OCI-LY7 (cell line): ENCODE measurements around the gene SF3B5. TPM values are rescaled to one million over a fixed set of nuclear protein-coding genes. Genes with fewer than 3 reads are reported as not detected.
"Not testable (repeated sequence)": the region's sequence is repeated elsewhere in the genome, so short reads cannot be mapped to it uniquely, and the experiment has no call there.

ENCODE experiments used
- BruUV-seq: library from RNA; stranded (reverse); fragments of 400-500 nt; replicated peaks from 2 replicates; lab custom pipeline; 2021; lab: Mats Ljungman, UMichigan
- CTCF ChIA-PET: fragments of 300-600 bp; sonication (Branson Sonifier 250); formaldehyde crosslinking; loops from one replicate; lab custom pipeline; 2022; ENCODE audit warnings: antibody characterized with exemption; ENCODE audit not compliant: unreplicated experiment; lab: Charles Lee
- POLR2A ChIA-PET: fragments of 300-600 bp; sonication (Branson Sonifier 250); formaldehyde crosslinking; loops from one replicate; lab custom pipeline; 2022; ENCODE audit warnings: antibody characterized with exemption; lab: Charles Lee
- DNase-seq: peaks from one replicate; pipeline ENCODE4 v3.0.0-alpha.2; 2015; ENCODE audit warnings: low spot score
- H2AFZ ChIP-seq: fragments of 200-600 bp; sonication (generic), shearing (Covaris generic); 2 replicates; pipeline ENCODE4 v1.6.1; 2014; ENCODE audit warnings: mild to moderate bottlenecking, antibody characterized with exemption, low read length, moderate library complexity
- H3K27ac ChIP-seq: fragments of 200-600 bp; sonication (generic); 2 replicates; pipeline ENCODE4 v1.5.1; 2014; ENCODE audit warnings: mixed run types, low read depth, mild to moderate bottlenecking, moderate library complexity, low read length, inconsistent platforms; ENCODE audit not compliant: poor library complexity, severe bottlenecking
- H3K36me3 ChIP-seq: fragments of 200-600 bp; sonication (generic); 2 replicates; pipeline ENCODE4 v1.6.1; 2014; ENCODE audit warnings: mild to moderate bottlenecking, antibody characterized with exemption, low read length, moderate library complexity, mixed read lengths; ENCODE audit not compliant: insufficient read depth
- H3K4me1 ChIP-seq: fragments of 200-600 bp; sonication (generic); 2 replicates; pipeline ENCODE4 v1.5.1; 2014; ENCODE audit warnings: mild to moderate bottlenecking, low read length; ENCODE audit not compliant: insufficient read depth, poor library complexity, severe bottlenecking
- H3K4me2 ChIP-seq: fragments of 200-600 bp; sonication (generic); 2 replicates; pipeline ENCODE4 v1.6.1; 2014; ENCODE audit warnings: mild to moderate bottlenecking, low read length
- H3K4me3 ChIP-seq: fragments of 200-600 bp; sonication (generic); 2 replicates; pipeline ENCODE4 v1.5.1; 2014; ENCODE audit warnings: mild to moderate bottlenecking, low read depth, low read length; ENCODE audit not compliant: poor library complexity, severe bottlenecking
- H3K79me2 ChIP-seq: fragments of 200-600 bp; sonication (generic); 2 replicates; pipeline ENCODE4 v1.6.1; 2016; ENCODE audit warnings: low read depth, mild to moderate bottlenecking, low read length, moderate library complexity, mixed read lengths; ENCODE audit not compliant: insufficient read depth
- H3K9me2 ChIP-seq: fragments of 200-600 bp; sonication (generic); 2 replicates; pipeline ENCODE4 v1.6.1; 2016; ENCODE audit warnings: mild to moderate bottlenecking, low read length, mixed read lengths; ENCODE audit not compliant: insufficient read depth
- H3K9me3 ChIP-seq: fragments of 200-600 bp; sonication (generic); 2 replicates; pipeline ENCODE4 v1.6.1; 2014; ENCODE audit warnings: mild to moderate bottlenecking, mixed run types, low read length, mixed read lengths
- H4K20me1 ChIP-seq: fragments of 200-600 bp; sonication (generic); 2 replicates; pipeline ENCODE4 v1.6.1; 2014; ENCODE audit warnings: mild to moderate bottlenecking, antibody characterized with exemption, low read length, moderate library complexity, mixed read lengths; ENCODE audit not compliant: insufficient read depth
- CTCF ChIP-seq: fragments of 200-600 bp; sonication (generic); conservative IDR thresholded peaks from 2 replicates; pipeline ENCODE4 v1.5.1; 2014; ENCODE audit warnings: mild to moderate bottlenecking, antibody characterized with exemption, low read length, moderate library complexity, mixed read lengths
- EZH2phosphoT487 ChIP-seq: fragments of 200-600 bp; sonication (generic); IDR thresholded peaks from 2 replicates; pipeline ENCODE4 v1.6.1; 2018; ENCODE audit warnings: low read depth, borderline replicate concordance, mild to moderate bottlenecking, mixed run types, antibody characterized with exemption, low read length, moderate library complexity, mixed read lengths
- intact Hi-C: fragments of 100-400 bp; cut with micrococcal nuclease; formaldehyde crosslinking; loops from one replicate; pipeline ENCODE4 v1.10.0; 2022; ENCODE audit not compliant: unreplicated experiment
- total RNA-seq, 2 experiments: library from RNA; depleted of rRNA in 1 of 2; stranded (reverse); fragments of >200 nt in 1 of 2; shearing (Covaris generic) in 1 of 2; gene quantifications; 2 replicates each; pipeline ENCODE4 v1.2.3, GENCODE V29; 2014 to 2022

Gene SF3B5
- total RNA-seq, 2 experiments from 2014 or later = 135 to 187 TPM

- no TSS peak for BruUV-seq
- no peaks in the 10 kb centered on the region for H3K9me2 ChIP-seq
- intact Hi-C loops = no loop called here
Observed at GRCh38 chr6:144134737-144135136, 39.4 kb upstream of the SF3B5 start.

GRCh38 chr6:144134176-144134575 is 38.8 kb upstream of the SF3B5 start:
- no peak overlapping the region for H3K4me2 ChIP-seq
- no peak overlapping the region for H3K27ac ChIP-seq
- H2AFZ ChIP-seq = no peak overlapping the region
- H3K4me3 ChIP-seq = no peak overlapping the region
- H3K36me3 ChIP-seq = no peaks in the 10 kb centered on the region
- TF ChIP-seq CTCF = no peak
- TF ChIP-seq EZH2phosphoT487 = no peak
- H3K4me1 ChIP-seq = no peaks in the 10 kb centered on the region
- POLR2A ChIA-PET = no interaction called here
- H3K9me3 ChIP-seq = no peaks in the 10 kb centered on the region
- no peaks in the 10 kb centered on the region for H4K20me1 ChIP-seq
- no peaks in the 10 kb centered on the region for H3K79me2 ChIP-seq
- BruUV-seq = no TSS peak
- H3K9me2 ChIP-seq = no peaks in the 10 kb centered on the region
- intact Hi-C loops = no loop called here
- no peak for DNase-seq
- CTCF ChIA-PET = no interaction called here

More at GRCh38 chr6:144134737-144135136, 39.4 kb upstream of the SF3B5 start:
- no peak overlapping the region for H3K4me3 ChIP-seq
- TF ChIP-seq EZH2phosphoT487 (no peak), CTCF (no peak)
- DNase-seq = no peak
- ChIA-PET CTCF (no interaction called here), POLR2A (interaction anchor here (1.6 kb wide), 1 partner anchor 11 kb away, joined by 7 read pairs; no protein-coding TSS in a partner anchor)
- H3K4me1 ChIP-seq = no peaks in the 10 kb centered on the region
- H3K79me2 ChIP-seq = no peaks in the 10 kb centered on the region
- no peak overlapping the region for H3K27ac ChIP-seq
- no peaks in the 10 kb centered on the region for H3K9me3 ChIP-seq
- H2AFZ ChIP-seq = no peak overlapping the region
- H4K20me1 ChIP-seq = no peaks in the 10 kb centered on the region
- H3K36me3 ChIP-seq = no peaks in the 10 kb centered on the region
- H3K4me2 ChIP-seq = no peak overlapping the region

- H3K4me3 ChIP-seq = no peak overlapping the region
- BruUV-seq = no TSS peak
- POLR2A ChIA-PET = no interaction called here
- no peaks in the 10 kb centered on the region for H3K9me2 ChIP-seq
- no peaks in the 10 kb centered on the region for H3K79me2 ChIP-seq
- no peak overlapping the region for H3K27ac ChIP-seq
- H2AFZ ChIP-seq = no peak overlapping the region
- CTCF ChIA-PET = no interaction called here
- no peaks in the 10 kb centered on the region for H4K20me1 ChIP-seq
- intact Hi-C loops = no loop called here
- DNase-seq = no peak
- TF ChIP-seq EZH2phosphoT487 (no peak), CTCF (no peak)
- no peak overlapping the region for H3K4me2 ChIP-seq
- no peaks in the 10 kb centered on the region for H3K36me3 ChIP-seq
- no peaks in the 10 kb centered on the region for H3K4me1 ChIP-seq
- H3K9me3 ChIP-seq = no peaks in the 10 kb centered on the region
Observed at GRCh38 chr6:144133225-144133821, 38.0 kb upstream of the SF3B5 start.

DNA sequence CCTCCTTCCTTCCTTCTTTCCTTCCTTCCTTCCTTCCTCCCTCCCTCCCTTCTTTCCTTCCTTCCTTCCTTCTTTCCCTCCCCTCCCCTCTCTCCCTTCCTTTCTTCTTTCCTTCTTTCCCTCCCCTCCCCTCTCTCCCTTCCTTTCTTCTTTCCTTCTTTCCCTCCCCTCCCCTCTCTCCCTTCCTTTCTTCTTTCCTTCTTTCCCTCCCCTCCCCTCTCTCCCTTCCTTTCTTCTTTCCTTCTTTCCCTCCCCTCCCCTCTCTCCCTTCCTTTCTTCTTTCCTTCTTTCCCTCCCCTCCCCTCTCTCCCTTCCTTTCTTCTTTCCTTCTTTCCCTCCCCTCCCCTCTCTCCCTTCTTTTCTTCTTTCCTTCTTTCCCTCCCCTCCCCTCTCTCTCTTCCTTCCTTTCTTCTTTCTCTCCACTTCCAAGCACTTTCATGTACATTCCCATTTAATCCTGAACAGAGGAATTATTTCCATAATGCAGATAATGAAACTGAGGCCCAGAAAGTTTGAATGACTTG is 36.9 kb upstream of the SF3B5 start:
- H3K79me2 ChIP-seq, intact Hi-C loops, H3K9me3 ChIP-seq, DNase-seq, H3K9me2 ChIP-seq, H3K4me3 ChIP-seq, H3K36me3 ChIP-seq, H3K4me1 ChIP-seq, BruUV-seq, H3K4me2 ChIP-seq, H3K27ac ChIP-seq, H2AFZ ChIP-seq, H4K20me1 ChIP-seq: not testable (repeated sequence)
- ChIA-PET CTCF (interaction anchor here (0.6 kb wide), 1 partner anchor 15 kb away, joined by 3 read pairs; no protein-coding TSS in a partner anchor), POLR2A (interaction anchor here (1.5 kb wide), 1 partner anchor 12 kb away, joined by 3 read pairs; no protein-coding TSS in a partner anchor)
